ENCODE data around the gene WDR12. TPM values are rescaled to one million over a fixed set of nuclear protein-coding genes. Genes with fewer than 3 reads are reported as not detected.

The WDR12 gene
- total RNA-seq, 1 experiment from 2014 or later = 206 TPM

DNA sequence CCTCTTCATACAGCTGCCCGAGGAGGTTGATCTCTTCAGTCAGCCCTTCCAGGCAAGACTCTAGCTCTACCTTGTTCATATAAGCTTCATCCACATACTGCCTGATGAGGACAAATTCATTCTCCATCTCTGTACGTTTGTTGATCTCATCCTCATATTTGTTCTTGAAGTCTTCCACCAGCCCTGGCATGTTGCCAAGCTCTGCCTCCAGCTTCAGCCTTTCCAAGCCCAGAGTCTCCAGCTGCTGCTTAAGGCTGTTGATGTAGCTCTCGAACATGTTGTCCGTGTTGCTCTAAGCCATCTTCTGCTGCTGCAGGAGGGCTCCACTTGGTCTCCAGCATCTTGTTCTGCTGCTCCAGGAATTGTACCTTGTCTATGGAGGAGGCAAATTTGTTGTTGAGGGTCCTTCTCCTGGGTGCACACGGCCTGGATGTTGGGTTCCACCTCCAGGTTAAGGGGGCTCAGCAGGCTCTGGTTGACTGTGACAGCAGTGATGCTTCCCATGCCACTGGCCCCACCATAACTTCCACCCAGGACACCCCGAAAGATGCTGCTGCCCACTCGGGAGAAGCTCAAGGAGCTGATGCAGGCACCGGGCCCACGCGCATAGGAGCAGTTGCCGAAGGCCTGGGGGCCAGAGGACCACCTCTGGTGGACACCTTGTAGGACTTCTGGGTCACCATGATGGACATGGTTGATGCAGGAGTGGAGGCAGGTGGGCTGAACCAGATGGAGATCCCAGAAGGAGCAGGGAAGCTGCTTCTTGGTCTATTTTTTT, 70.2 kb downstream of the WDR12 start:
- no peak for DNase-seq (ENCODE audit: low read depth, low spot score)
- in situ Hi-C loops (cut with HindIII; ENCODE audit: low pct_unique_long_range_greater_than_20kb, low sequenced_read_pairs) = no loop called here

DNA sequence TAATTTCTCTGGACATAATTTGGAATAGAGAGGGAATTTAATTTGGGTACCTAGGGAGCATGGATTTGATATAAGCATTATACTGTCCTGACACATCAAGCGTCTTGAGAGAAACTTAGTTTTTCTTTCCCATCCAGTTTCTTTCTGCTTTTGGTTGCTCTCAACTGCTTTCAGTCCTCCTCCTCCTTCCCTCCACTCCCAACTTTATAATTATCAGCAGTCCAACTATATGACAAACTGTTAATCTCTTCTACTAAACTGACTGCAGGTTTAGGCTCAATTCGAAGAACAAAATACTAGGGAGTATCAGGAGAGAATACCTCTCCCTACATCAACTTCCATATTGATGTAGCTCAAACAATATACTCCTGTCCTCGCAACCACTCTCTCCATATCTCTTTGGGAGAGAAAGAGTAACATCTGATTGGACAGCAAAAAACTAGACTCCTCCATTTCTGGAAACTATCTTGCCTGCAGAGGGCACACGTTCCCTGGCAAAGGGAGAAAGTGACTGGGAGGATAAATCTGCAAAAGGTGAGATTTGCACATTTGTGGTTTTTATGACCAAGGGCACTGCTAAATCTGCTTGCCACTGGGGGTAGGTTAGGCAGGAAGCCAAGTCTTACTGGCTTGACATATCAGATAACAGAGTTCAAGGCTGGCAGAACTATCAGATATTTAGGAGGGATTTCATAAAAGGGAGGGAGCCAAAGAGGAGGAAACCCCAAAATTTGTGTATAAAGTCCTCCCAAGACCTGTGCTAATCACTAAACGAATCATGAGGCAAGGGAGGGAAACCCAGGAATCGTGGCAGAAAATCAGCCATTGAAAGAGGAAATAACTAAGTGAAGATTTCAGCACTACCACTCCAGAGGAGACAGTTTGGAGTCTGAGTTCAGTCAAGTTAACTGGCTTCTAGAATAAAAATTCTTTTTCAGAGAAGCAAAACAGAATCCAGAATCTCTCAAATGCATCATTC, 79.9 kb downstream of the WDR12 start:
- DNase-seq (ENCODE audit: low read depth, low spot score) = peak; percentile 82
- in situ Hi-C loops (cut with HindIII; ENCODE audit: low pct_unique_long_range_greater_than_20kb, low sequenced_read_pairs) = no loop called here

DNA sequence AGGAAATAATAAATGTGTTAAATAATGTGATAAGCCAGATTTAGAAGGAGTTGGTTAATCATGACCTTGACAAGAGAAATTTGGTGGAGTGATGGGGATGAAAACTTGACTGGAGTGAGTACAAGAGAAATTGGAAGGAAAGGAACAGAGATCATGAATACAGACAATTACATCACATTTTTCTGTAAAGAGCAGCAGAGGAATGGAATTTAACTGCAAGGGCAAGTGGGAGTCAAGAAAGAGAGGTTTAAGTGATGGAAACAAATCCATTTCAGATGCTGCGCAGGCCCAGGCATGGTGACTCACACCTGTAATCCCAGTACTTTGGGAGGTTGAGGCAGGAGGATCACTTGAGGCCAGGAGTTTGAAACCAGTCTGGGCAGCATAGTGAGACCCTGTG, 86.6 kb downstream of the WDR12 start:
- no peak for DNase-seq (ENCODE audit: low read depth, low spot score)
- in situ Hi-C loops (cut with HindIII; ENCODE audit: low pct_unique_long_range_greater_than_20kb, low sequenced_read_pairs) = no loop called here

Other genes with a start within 250 kb of the WDR12 start
- 0.61 and 2.1 TPM in 2 replicates for gene ICA1L, start 39.9 kb downstream of the WDR12 start, total RNA-seq (2014; rRNA removed; shearing (Covaris generic))
- gene CARF, start 602 bp upstream of the WDR12 start, total RNA-seq (2014; rRNA removed; shearing (Covaris generic)) = 4.3 and 6.9 TPM in 2 replicates
- gene NBEAL1, start 103.2 kb upstream of the WDR12 start, total RNA-seq (2014; rRNA removed; shearing (Covaris generic)) = 12.9 and 13.5 TPM in 2 replicates

All from SK-MEL-5 (cell line).